HG03097 (cell line): ENCODE measurements around the gene MDM2.
"Not testable (repeated sequence)": the region's sequence is repeated elsewhere in the genome, so short reads cannot be mapped to it uniquely, and the experiment has no call there.

Experiments used
- ATAC-seq: cut with Tn5 transposase; IDR thresholded peaks from one replicate; pipeline ENCODE4 v1.9.1; 2021; ENCODE audit not compliant: unreplicated experiment, low FRiP score

The MDM2 gene

GRCh38 chr12:68824597-68825250 lies 16.7 kb downstream of the MDM2 start:
- no peak for ATAC-seq

- no peak for ATAC-seq
Observed at GRCh38 chr12:68825569-68826217, 17.7 kb downstream of the MDM2 start.

GRCh38 chr12:68827895-68828671 lies 20.1 kb downstream of the MDM2 start:
- no peak for ATAC-seq

GRCh38 chr12:68828672-68829068 lies 20.7 kb downstream of the MDM2 start:
- no peak for ATAC-seq

GRCh38 chr12:68831272-68831671 lies 23.3 kb downstream of the MDM2 start:
- ATAC-seq = no peak

GRCh38 chr12:68831751-68832503 lies 23.9 kb downstream of the MDM2 start:
- no peak for ATAC-seq

GRCh38 chr12:68832504-68832867 lies 24.5 kb downstream of the MDM2 start:
- no peak for ATAC-seq

GRCh38 chr12:68833508-68833907 lies 25.5 kb downstream of the MDM2 start:
- ATAC-seq = no peak

GRCh38 chr12:68835333-68835908 lies 27.4 kb downstream of the MDM2 start:
- no peak for ATAC-seq

- no peak for ATAC-seq
Observed at GRCh38 chr12:68837215-68837614, 29.2 kb downstream of the MDM2 start.

- ATAC-seq = no peak
Observed at GRCh38 chr12:68838046-68838886, 30.3 kb downstream of the MDM2 start.

- no peak for ATAC-seq
Observed at GRCh38 chr12:68839183-68840147, 31.5 kb downstream of the MDM2 start.

GRCh38 chr12:68841175-68841574 lies 33.2 kb downstream of the MDM2 start:
- ATAC-seq = not testable (repeated sequence)

GRCh38 chr12:68841717-68842116 lies 33.7 kb downstream of the MDM2 start:
- no peak for ATAC-seq

- ATAC-seq = no peak
Observed at GRCh38 chr12:68842123-68842522, 34.1 kb downstream of the MDM2 start.

GRCh38 chr12:68842784-68843567 lies 35.0 kb downstream of the MDM2 start:
- no peak for ATAC-seq

GRCh38 chr12:68844318-68844745 lies 36.4 kb downstream of the MDM2 start:
- no peak for ATAC-seq
